Stimulated activated CD8-positive, alpha-beta memory T cell treated with anti-CD3 and anti-CD28 coated beads, Interleukin-7, amount 100 ng/mL, for 4 hours (primary cell): ENCODE results near the gene KCP.

Experiments used
- DNase-seq, 2 donors: peaks; one replicate each; pipeline ENCODE4 v3.0.0-alpha.2; 2020; ENCODE audit warnings: low read depth in 2 of 2

Gene KCP

DNA sequence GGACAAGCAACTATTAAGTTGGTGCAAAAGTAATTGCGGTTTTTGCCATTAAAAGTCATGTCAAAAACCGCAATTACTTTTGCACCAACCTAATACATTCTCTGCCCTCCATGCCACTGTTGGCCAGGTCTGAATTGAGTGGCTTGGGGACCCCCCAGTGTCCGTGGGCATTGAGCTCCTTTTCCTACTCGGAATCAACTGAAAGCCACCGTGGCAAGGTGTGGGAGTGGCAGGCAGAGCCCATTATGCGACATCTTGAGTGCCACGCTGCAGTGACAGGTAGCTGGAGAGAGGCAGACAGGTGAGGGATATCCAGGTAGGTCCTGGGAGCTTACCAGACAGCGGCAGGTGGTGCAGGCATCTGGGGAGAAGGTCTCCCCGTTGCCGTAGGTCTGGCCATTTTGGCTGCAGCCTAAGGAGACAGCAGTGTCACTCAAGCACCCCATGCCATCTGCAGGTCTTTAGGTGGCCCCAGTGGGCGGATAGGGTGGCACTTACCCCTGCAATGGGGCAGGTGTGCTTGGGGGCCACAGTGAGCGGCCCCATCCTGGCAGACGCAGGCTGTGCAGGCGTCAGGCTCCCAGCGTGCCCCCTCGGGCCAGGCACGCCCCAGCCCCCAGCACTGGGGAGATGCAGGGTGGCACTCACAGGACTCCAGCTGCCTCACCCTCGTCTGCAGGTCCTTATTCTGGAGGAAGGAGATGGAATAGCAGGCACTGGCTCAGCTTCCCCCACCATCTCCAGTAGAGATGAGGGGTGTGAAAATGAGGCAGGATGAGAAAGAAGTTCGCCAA lies 3.5 kb downstream of the KCP start:
- DNase-seq: no peak

DNA sequence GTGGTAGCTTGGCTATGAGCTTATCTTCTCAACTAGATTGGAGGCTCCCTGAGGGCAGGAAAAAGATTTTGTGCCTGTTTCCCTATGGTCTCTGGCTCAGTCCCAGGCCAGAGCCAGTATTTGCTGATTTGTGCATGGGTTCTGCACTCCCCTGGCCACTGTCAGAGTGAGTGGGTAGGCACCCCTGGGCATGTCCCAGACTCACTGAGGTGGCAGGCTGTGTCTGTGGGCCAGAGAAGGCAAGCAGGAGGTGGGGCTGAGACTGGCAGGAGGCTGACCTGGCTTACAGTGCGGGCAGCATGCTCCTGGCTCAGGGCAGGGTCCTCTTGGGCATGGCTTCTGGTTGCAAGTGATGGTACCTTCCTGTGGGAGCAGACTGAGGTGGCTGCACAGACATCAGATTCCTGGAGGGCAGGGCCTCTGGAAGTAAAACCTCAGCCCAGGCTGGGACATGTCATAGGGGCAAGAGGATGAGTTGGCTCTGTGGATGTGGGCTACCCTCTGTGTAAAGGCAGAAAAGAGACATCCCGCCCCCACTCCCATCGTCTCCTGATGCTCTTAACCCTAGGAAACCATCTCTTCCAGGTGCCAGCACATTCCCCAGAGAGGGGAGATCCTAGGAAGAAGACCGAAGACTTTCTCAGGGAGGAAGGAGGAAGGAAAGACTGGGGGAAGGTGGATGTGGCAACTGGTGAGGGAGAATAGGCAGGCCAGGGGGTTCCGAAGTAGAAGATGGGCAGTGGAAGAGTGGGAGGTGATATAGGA lies 4.3 kb downstream of the KCP start:
- DNase-seq: no peak

DNA sequence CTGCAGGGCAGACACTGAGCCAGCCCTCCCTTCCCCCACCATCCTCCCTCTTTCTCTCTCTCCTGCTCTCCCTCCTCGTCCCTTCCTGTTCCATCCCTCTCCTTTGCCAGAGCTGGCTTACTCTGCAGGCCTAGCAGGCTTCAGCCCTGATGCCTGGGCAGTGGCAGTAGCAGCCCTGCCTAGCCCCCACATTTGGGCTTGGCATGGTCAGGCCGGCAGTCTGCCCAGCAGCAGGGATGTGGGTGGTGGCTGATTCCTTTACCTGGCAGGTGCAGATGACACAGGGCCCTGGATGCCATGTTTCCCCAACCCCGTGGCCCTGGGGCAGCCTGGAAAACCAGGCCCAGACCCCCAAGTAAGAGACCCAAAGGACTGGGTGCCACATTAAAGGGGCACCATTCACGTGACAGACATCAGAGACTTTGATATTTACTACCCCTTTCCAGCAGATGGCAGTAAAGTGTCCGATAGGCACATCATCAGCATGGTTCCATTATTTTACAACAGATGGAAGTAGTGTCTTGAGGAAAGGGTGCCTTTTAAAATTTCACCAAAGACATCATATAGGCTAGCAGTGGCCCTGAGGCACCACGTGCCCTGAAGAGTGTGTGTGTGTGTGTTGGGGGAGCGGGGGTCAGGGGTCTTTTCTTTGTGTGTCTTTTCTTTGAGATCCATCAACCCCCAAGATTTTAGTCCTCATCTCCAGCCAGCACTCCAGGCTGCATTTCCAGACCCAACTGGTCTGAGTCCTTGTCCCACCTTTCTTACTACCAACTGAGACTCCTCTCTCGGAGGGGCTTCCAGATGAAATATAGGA lies 5.9 kb downstream of the KCP start:
- no peak for DNase-seq

DNA sequence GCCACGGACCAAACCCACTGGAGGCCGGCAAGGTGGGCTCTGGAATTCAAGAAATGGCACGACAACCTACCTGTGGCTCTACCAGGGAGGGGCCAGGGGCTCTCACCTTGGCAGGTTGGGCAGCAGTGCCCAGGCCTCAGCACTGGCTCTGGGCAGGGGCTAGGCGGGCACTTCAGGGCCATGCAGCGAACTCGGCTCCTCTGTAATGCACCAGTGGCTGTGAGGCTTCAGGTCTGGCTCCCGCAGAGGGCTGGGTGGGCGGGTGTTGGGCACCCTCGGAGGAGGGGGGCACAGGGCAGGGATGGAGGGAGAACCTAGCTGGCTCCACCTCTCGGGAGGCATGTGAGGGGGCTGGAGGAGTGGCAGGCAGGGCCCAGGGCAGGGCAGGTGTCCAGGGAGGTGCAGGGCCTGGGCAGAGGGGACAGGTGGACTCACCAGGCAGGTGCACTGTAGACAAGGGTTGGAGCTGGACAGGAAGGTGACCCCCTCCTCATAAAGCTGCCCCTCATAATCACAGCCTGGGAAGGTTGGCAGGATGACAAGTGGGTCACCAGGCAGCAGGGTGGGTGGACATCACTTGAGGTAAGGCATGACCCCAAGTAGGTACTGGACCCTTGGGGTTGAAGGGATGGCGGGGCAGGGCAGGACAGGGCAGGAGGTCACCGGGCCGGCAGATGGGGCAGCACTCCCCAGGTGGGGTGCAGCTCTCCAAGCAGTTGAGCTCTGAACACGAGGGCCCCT lies 6.7 kb downstream of the KCP start:
- no peak for DNase-seq

DNA sequence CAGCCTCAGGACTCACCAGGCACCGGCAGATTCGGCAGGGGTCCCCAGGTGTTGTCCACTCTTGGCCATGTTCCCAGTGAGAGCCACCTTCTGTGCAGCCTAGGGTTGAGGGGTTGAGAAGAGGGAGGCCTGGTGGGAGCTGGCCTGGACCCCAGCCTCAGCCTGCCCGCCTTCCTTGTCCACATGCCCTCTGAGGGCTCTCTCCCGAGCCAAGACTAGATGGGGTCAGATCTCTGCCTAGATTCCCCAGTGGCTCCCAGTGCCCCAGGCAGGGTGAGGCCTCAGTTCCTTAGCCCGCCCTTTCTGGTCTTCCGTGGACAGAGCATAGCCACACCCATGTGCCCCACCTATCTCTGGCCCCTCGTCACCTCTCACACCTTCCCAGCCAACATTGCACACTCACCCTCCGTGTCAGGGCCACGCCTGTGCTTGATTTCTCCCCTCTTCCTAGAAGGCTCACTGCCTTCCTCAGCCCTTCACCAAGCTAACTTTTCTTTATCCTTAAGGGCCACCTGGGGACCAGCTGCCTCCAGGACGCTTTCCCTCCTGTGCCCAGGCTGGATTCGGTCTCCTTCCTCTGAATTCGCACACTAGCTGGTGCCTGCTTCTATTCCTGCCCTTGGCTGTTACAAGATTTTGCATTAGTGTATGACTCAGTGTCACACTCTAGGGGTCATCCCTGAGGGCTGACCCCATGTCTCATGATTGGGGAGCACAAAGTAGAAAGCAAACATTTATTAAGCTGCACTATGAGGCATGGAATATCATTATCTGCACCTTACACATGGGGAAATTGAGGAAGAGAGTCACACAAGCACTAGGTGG lies 7.5 kb downstream of the KCP start:
- DNase-seq: no peak

DNA sequence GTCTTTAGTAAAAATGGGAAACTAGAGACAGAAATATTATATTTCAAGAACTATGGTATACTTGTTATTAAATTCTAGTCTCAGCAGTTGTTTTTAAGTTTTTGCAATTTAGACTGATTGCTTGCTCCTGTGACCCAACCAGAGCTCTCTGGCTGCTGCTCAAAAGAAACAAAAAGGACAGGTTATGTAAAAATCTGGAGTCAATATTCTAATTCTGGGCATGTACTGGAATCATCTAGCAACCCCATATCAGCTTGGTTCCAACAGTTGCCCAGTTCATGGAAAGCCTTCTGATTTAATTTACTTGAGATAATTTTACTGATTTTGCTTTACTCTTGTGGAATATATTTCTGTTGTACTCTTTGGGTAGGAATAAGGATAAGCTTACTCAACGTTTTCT lies 10.3 kb downstream of the KCP start:
- DNase-seq: no peak

DNA sequence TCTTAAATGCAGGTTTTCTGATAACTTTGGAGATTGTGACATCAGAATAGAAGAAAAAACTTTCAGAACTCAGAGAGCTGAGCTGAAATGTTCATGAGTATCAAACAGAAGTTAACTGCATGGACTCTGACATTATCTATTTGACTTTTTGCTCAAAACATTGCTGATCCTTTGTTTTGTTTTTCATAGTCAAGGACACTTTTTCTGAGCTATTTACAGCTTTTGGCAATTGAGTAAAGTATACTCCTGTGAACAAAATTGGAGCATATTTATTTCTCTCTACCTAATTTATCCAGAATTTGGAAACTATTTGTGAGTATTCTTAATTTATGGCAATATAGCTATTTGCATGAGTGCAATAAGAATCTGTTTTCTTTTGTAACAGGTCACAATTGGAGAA lies 11.1 kb downstream of the KCP start:
- no peak for DNase-seq

DNA sequence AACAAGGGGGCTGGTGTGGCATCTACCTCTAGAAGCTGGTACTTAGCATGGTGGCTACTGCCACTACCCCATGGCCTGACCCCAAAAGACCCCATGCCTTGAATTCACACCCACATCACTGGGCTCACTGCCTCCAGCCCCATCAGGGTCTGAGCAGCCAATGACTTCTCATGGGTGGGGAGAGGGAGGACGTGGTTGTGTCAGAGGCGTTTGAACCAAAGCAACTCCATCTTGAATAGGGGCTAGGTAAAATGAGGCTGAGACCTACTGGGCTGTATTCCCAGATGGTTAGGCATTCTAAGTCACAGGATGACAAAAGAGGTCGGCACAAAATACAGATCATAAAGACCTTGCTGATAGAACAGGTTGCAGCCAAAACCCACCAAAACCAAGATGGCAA lies 15.2 kb downstream of the KCP start:
- no peak for DNase-seq

DNA sequence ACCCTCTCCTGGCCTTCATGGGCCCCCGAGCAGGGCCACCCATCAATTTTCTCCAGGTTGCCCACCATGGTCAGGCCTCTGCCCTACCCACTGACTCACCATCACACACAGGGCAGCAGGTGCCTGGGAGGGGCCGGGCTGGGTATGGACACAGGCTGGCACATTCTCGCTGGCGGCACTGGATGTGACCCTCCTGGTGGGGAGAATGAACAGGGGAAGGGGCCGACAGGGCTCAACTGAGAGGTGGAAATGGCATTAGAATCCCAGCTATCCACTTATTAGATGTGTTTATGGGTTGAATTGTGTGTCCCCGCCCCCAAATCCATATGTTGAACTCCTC lies 16.4 kb downstream of the KCP start:
- DNase-seq: no peak

DNA sequence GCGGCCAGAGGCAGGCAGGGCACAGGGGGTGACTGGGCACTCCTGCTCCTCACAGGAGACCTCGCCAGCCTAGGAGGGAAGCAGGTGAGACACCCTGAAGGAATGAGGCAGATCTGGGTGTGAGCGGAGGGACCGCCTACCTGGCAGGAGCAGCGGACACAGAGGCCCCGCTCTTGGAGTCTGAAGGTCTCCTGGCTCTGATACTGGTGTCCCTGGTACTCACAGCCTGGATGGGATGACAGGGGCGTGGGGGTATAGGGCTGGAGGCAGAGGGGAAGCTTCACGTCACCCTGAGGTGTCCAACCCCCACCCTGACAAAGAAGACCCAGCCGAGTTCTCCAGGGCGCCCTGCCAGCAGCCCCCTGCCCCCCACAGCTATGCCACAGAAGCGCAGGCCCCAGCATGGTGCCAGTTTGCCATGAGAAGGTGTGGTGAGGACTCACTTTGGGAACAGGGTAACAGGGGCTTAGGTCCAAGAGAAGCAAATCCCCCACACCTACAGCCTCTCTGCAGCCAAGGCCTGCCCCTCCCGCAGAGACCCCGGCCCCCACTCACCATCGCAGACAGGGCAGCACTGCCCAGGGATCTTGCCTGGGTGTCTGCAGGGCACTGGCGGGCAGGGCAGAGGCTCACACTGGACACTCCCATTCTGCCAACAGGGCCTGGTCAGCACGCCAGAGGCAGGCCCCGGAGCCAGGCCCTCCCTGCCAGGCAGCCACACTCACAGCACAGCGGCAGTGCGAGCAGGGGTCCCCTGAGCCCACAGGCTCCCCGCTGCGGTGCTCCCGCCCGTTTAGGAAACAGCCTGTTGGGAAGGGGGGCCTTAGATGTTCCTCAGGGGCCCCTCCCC lies 17.0 kb downstream of the KCP start:
- DNase-seq: no peak

DNA sequence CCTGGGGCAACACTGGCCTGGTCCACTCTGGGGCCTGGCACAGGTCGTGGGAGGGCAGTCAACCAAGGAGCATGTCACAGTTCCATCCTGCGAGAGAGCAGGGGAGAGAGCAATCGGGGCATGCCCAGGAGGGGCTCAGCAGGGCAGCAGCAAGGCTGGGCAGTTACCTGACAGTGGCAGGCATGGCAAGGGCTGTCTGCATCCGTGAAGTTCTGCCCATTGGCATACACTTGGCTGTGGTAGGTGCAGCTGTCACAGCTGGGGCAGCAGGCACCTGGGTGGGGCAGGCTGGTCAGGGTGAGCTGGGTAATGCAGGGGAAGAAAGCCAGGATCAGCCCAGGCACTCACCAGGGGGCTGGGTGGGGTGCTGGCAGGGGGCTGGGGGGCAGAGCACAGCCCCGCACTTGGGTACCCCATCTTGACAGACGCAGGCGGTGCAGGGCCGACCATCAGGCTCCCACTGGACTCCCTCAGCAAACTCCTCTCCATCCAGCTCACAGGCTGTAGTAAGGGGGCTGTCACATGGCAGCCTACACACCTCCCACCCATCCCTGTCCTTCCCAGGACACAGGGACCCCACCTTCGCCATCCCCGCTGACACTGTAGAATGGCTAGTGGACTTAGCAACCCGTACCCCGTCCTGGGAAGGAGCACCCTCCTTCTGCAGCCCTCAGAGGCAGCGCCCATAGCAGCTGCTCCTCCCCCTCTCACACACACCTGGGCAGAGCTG lies 17.8 kb downstream of the KCP start:
- DNase-seq: no peak

DNA sequence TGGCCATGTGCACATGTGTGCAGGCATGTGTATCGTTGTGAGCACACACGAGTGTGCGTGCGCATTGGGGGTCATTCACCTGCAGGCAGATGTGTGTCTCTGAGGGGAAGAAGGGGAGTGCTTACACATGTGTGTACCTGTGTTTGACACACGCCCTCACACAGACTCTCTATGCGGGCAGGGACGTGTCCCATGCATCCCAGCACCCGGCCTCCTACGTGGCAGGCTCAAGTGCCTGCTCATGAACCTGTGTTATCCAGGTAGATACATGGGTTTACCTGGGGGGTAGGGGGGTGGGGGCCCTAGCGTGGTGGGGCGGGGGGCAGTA lies 18.6 kb downstream of the KCP start:
- no peak for DNase-seq

DNA sequence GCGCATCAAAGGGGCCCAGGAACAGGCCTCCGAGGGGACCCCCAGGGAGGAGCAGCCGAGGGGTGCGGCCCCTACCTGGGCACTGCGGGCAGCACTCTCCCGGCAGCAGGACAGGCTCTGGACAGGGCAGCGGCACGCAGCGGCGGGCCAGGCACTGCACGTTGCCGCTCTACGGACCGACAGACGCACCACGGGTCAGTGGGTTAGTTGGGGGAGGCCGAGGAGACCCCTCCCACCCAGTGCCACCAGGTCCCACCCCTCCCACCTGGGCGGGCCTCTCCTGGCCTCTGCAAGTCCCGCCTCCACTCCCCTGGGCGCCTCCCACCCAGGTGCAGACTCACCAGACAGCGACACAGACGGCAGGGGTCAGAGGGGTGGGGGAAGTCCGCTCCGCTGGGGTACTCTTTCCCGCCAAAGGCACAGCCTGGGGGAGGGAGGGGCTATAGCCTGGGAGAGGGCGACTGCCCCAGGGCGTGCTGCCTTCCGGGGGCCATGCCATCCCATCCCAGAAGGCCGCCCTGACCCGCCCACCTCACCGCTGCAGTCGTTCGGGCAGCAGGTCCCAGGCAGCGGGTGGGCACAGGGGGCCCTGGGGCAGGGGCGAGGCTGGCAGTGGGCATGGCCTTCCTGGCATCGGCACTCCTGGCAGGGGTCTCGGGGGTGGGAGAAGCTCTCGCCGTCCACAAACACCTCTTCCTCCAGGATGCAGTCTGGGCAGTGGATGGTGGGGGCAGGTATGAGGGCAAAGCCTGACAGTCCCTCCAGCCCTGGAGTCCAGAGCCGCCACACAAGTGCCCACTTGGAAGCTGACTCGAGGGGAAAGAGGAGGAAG lies 19.2 kb downstream of the KCP start:
- no peak for DNase-seq

DNA sequence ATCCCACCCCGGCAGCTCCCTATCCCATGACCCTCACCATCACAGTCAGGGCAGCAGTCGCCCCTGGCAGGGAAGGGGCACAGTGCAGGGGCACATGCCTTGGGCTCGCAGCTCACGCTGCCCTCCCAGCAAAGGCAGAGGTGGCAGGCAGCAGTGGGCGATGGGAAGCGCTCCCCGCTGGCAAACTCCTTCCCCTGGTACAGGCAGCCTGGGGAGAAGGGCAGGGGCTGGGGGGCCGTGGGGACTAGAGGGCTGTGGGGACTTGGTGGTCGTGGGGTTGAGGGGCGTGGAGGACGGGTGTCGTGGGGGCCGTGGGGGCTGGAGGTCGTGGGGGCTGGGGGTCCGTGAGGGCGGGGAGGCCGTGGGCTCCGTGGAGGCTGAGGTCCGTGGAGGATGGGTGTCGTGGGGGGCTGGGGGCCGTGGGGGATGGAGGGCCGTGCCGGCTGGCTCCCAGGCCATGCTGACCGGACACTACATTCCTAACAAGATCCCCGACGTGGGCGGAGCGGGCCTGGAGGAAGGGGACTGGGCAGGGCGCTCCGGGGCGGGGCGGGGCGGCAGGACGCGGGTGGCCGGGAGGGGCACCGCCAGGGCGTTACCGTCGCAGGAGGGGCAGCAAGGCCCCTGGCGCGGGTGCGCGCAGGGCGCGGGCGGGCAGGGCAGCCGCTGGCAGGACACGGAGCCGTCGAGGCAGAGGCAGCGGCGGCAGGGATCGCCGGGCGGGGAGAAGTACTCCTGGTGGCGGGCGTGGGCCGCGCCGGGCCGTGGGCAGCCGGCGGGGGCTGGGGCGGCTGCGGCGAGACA lies 20.0 kb downstream of the KCP start:
- no peak for DNase-seq

DNA sequence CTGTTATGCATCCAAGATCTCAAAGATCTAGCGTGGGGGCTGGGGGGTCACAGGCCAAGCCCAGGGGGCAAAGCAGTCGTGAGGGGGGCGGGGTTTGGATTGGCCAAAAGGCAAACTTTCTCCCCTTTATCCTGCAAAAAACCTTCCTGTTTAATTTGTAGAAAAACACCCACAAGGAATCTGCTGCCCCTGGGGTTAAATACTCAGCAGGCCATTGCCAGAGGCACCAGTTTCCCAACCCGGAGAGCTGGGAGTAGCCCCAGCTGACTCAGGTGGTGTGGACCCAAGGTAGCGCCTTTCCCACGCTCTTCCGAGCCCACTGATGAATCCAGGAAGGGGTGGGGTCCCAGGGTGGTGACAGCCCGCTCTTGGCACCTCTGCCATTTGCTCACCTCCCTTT lies 21.4 kb downstream of the KCP start:
- no peak for DNase-seq

DNA sequence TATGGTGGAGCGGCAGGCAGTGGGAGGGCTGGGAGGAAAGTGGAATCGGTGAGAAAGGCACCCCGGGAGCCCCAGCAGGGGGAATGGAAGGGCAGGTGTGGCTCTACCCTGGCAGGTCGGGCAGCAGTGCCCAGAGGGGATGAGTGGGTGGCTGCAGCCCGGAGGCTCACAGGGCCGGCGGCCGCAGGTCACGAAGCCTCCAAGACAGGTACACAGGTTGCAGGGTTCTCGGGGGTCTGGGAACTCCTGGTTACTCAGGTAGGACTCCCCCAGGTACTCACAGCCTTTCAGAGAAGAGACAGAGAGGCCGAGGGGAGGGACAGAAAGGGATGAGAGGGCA lies 21.8 kb downstream of the KCP start:
- no peak for DNase-seq

DNA sequence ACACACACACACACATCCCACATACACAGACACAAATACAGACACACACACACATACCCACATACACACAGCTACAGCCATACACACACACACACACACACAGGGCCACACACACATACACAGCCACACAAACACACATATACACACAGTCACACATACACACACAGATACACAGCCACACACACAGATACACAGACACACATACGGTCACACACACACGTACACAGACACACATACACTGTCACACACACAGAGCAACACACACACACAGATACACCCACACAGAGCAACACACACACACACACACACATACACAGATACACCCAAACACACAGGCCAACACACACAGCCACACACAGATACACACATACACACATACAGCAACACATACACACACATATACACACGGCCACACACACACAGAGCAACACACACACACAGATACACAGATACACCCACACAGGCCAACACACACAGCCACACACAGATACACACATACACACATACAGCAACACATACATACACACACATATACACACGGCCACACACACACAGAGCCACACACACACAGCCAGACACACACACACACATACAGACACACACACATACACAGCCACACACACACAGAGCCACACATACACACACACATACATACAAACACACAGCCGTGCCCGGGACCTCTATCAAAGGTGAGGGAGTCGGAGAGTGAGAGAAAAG lies 22.3 kb downstream of the KCP start:
- no peak for DNase-seq
